PC-9 (cell line): ENCODE data around the gene ACAP2. TPM values are rescaled to one million over a fixed set of nuclear protein-coding genes. Genes with fewer than 3 reads are reported as not detected.

Experiments
- BruUV-seq: library from RNA; stranded (reverse); fragments of 400-500 nt; replicated peaks from 2 replicates; lab custom pipeline; 2021; lab: Mats Ljungman, UMichigan
- CTCF ChIA-PET: fragments of 300-600 bp; sonication (Branson Sonifier 250); formaldehyde crosslinking; loops from one replicate; lab custom pipeline; 2022; ENCODE audit warnings: antibody characterized with exemption; lab: Charles Lee
- POLR2A ChIA-PET: fragments of 300-600 bp; sonication (Branson Sonifier 250); formaldehyde crosslinking; loops from one replicate; lab custom pipeline; 2022; ENCODE audit warnings: antibody characterized with exemption; ENCODE audit not compliant: unreplicated experiment; lab: Charles Lee
- DNase-seq, 2 experiments: peaks; one replicate each; pipeline versions ENCODE4 v3.0.0 to v3.0.0-alpha.2; 2015 to 2022; ENCODE audit warnings: mixed read lengths in 1 of 2
- H2AFZ ChIP-seq: fragments of 200-600 bp; sonication (generic); 2 replicates; pipeline ENCODE4 v1.8.1; 2017; ENCODE audit warnings: antibody characterized with exemption
- H3F3A ChIP-seq: fragments of 200-600 bp; sonication (generic); 2 replicates; pipeline ENCODE4 v1.8.1; 2017; ENCODE audit warnings: antibody characterized with exemption, mild to moderate bottlenecking, low read depth; ENCODE audit not compliant: insufficient read depth
- H3K27ac ChIP-seq: fragments of 200-600 bp; sonication (generic); 2 replicates; pipeline ENCODE4 v1.6.1; 2016; ENCODE audit warnings: mixed run types
- H3K27me3 ChIP-seq: fragments of 200-600 bp; sonication (generic); 2 replicates; pipeline ENCODE4 v1.6.1; 2016; ENCODE audit warnings: low read depth, mixed run types; ENCODE audit not compliant: insufficient read depth
- H3K36me3 ChIP-seq: fragments of 200-600 bp; sonication (generic); 2 replicates; pipeline ENCODE4 v1.6.1; 2016; ENCODE audit warnings: low read depth, mixed run types
- H3K4me1 ChIP-seq: fragments of 200-600 bp; sonication (generic); replicated peaks from 2 replicates; pipeline ENCODE4 v1.6.1; 2016; ENCODE audit warnings: mixed run types; ENCODE audit not compliant: insufficient read depth
- H3K4me2 ChIP-seq: fragments of 200-600 bp; sonication (generic); 2 replicates; pipeline ENCODE4 v1.6.1; 2017; ENCODE audit warnings: mixed run types
- H3K4me3 ChIP-seq: fragments of 200-600 bp; sonication (generic); 2 replicates; pipeline ENCODE4 v1.6.1; 2016; ENCODE audit warnings: mixed run types
- H3K79me2 ChIP-seq: fragments of 200-600 bp; sonication (generic); 2 replicates; pipeline ENCODE4 v1.6.1; 2017; ENCODE audit warnings: low read depth, mixed run types
- H3K9me2 ChIP-seq: fragments of 200-600 bp; sonication (generic); 2 replicates; pipeline ENCODE4 v1.8.1; 2017; ENCODE audit warnings: mild to moderate bottlenecking; ENCODE audit not compliant: insufficient read depth
- H3K9me3 ChIP-seq: fragments of 200-600 bp; sonication (generic); 2 replicates; pipeline ENCODE4 v1.8.1; 2016; ENCODE audit warnings: low read depth; ENCODE audit not compliant: insufficient read depth
- H4K20me1 ChIP-seq: fragments of 200-600 bp; sonication (generic); 2 replicates; pipeline ENCODE4 v1.8.1; 2017; ENCODE audit not compliant: insufficient read depth
- CTCF ChIP-seq: fragments of 200-600 bp; sonication (generic); conservative IDR thresholded peaks from 2 replicates; pipeline ENCODE4 v1.6.1; 2017; ENCODE audit warnings: mixed run types, antibody characterized with exemption, mild to moderate bottlenecking, moderate library complexity
- EZH2 ChIP-seq: fragments of 200-600 bp; sonication (generic); IDR thresholded peaks from 2 replicates; pipeline ENCODE4 v1.8.0; 2017; ENCODE audit warnings: antibody characterized with exemption, low read depth
- intact Hi-C: fragments of 100-400 bp; cut with micrococcal nuclease; formaldehyde crosslinking; loops from one replicate; pipeline ENCODE4 v1.10.0; 2022; ENCODE audit not compliant: unreplicated experiment
- total RNA-seq: library from RNA; stranded (reverse); gene quantifications from 2 replicates; pipeline ENCODE4 v1.2.3, GENCODE V29; 2021

ACAP2 gene
- total RNA-seq, 1 experiment from 2014 or later: 67.9 TPM

DNA sequence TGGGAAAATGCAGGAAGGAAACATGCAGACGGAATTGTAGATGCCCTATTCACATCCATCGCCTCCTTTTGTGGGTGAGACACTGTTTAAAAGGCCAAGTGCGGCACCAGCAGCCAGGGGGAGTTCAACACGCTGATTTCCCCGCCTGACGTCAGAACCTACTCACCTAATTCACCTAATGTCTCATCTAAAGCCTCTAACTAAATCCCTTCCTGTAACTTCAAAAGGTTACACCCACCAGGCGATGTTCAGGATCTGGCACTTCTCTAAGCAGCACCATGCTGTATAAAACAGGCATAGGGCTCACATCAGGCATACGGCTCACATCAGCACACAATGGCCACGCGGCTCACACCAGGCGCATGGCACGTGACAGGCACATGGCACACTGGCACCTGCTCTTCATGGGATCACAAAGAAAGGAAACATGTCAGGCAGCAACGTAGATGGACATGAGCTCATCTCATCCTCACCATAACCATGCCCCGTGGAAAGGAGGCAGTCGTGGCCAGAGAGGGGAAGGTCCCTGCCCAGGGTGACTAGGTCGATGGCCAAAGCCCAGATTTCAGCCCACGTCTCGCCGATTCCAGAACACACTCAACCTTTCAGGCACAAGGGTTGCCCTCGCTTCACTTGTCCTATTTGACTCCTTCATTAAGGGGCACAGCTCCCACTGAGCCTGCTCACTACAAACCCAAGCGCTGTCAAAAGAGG, 193.6 kb downstream of the ACAP2 start:
- ChIA-PET POLR2A (no interaction called here), CTCF (no interaction called here)
- intact Hi-C loops: no loop called here
- TF ChIP-seq CTCF (no peak), EZH2 (no peak)
- Histone ChIP-seq H2AFZ (no peak overlapping the region), H3K9me2 (no peaks in the 10 kb centered on the region), H3K27me3 (no peaks in the 10 kb centered on the region), H4K20me1 (no peaks in the 10 kb centered on the region; the same call in 1 of the 2 replicates), H3K36me3 (no peaks in the 10 kb centered on the region), H3K4me1 (no peaks in the 10 kb centered on the region), H3K9me3 (no peaks in the 10 kb centered on the region), H3K27ac (no peak overlapping the region), H3K79me2 (no peaks in the 10 kb centered on the region), H3K4me3 (no peak overlapping the region), H3K4me2 (no peak overlapping the region), H3F3A (no peaks in the 10 kb centered on the region)
- no TSS peak for BruUV-seq
- no peak for DNase-seq

- no peak overlapping the region for H3K4me2 ChIP-seq
- H3K27ac ChIP-seq: no peak overlapping the region
- intact Hi-C loops: no loop called here
- no peaks in the 10 kb centered on the region for H3K36me3 ChIP-seq
- H3K9me2 ChIP-seq: no peaks in the 10 kb centered on the region
- H3K4me3 ChIP-seq: no peak overlapping the region
- TF ChIP-seq EZH2 (no peak), CTCF (no peak)
- no peaks in the 10 kb centered on the region for H3K4me1 ChIP-seq
- no peaks in the 10 kb centered on the region for H3F3A ChIP-seq
- POLR2A ChIA-PET: no interaction called here
- DNase-seq: no peak
- no peaks in the 10 kb centered on the region; the same call in 1 of the 2 replicates for H4K20me1 ChIP-seq
- no peaks in the 10 kb centered on the region for H3K9me3 ChIP-seq
- H3K79me2 ChIP-seq: no peaks in the 10 kb centered on the region
- no peak overlapping the region for H2AFZ ChIP-seq
- BruUV-seq: no TSS peak
- H3K27me3 ChIP-seq: no peaks in the 10 kb centered on the region
- CTCF ChIA-PET: no interaction called here
These were observed 194.5 kb downstream of the ACAP2 start for GRCh38 chr3:195248281-195248680.

GRCh38 chr3:195247863-195248189, 195.0 kb downstream of the ACAP2 start:
- Histone ChIP-seq H3K79me2 (no peaks in the 10 kb centered on the region), H3F3A (no peaks in the 10 kb centered on the region), H2AFZ (no peak overlapping the region), H3K4me1 (no peaks in the 10 kb centered on the region), H3K36me3 (no peaks in the 10 kb centered on the region), H4K20me1 (no peaks in the 10 kb centered on the region; the same call in 1 of the 2 replicates), H3K27ac (no peak overlapping the region), H3K4me2 (no peak overlapping the region), H3K4me3 (no peak overlapping the region), H3K9me2 (no peaks in the 10 kb centered on the region), H3K9me3 (no peaks in the 10 kb centered on the region), H3K27me3 (no peaks in the 10 kb centered on the region)
- no peak for DNase-seq
- ChIA-PET POLR2A (no interaction called here), CTCF (no interaction called here)
- no peak for TF ChIP-seq EZH2
- no TSS peak for BruUV-seq
- intact Hi-C loops: no loop called here
